GM12878 (cell line): ENCODE results near the gene PRAMEF4. TPM values are rescaled to one million over a fixed set of nuclear protein-coding genes. Genes with fewer than 3 reads are reported as not detected.
"Not testable (repeated sequence)": the region's sequence is repeated elsewhere in the genome, so short reads cannot be mapped to it uniquely, and the experiment has no call there.

Source experiments
- ATAC-seq: fragments of 200-7000 bp; cut with Tn5 transposase; 3 replicates; pipeline ENCODE4 v1.9.1; 2020; ENCODE audit warnings: mild to moderate bottlenecking, moderate library complexity
- BruUV-seq: library from RNA; stranded (reverse); fragments of 400-500 nt; replicated peaks from 2 replicates; lab custom pipeline; 2021; lab: Mats Ljungman, UMichigan
- CTCF ChIA-PET: fragments of 300-600 bp; sonication (Branson Sonifier 250); formaldehyde crosslinking; extraction: SDS; loops from one replicate; lab custom pipeline; 2021; ENCODE audit warnings: inconsistent platforms; lab: Yijun Ruan, JAX
- POLR2A ChIA-PET: fragments of 350-600 bp; formaldehyde crosslinking; extraction: SDS; loops from one replicate; lab custom pipeline; 2021; ENCODE audit warnings: inconsistent platforms; lab: Charles Lee
- RAD21 ChIA-PET: fragments of 300-600 bp; sonication (Branson Sonifier 250); formaldehyde crosslinking; loops from one replicate; lab custom pipeline; 2023; ENCODE audit warnings: antibody characterized with exemption; ENCODE audit not compliant: unreplicated experiment; lab: Charles Lee
- SMC1A ChIA-PET: fragments of 300-600 bp; sonication (Branson Sonifier 250); formaldehyde crosslinking; loops from one replicate; lab custom pipeline; 2023; ENCODE audit not compliant: unreplicated experiment, uncharacterized antibody; lab: Charles Lee
- DNase-seq: peaks from one replicate; pipeline ENCODE4 v3.0.0-alpha.2; 2011; ENCODE audit warnings: low read depth, low spot score
- FAIRE-seq: peaks from 3 replicates; lab custom pipeline; 2011; peaks lifted over from hg19 to GRCh38; lab: Jason Lieb, UNC
- H2AFZ ChIP-seq: 2 replicates; pipeline ENCODE4 v1.6.0; 2011; ENCODE audit warnings: low read depth, low read length, control low read depth; ENCODE audit not compliant: control insufficient read depth
- H3K27ac ChIP-seq: 2 replicates; pipeline ENCODE4 v1.5.1; 2011; ENCODE audit warnings: control low read depth; ENCODE audit not compliant: control insufficient read depth, insufficient read depth
- H3K27me3 ChIP-seq, 2 experiments: replicated peaks in 1 of 2; 2 replicates each; pipeline versions ENCODE4 v1.6.0 to v1.6.1; 2011; ENCODE audit warnings: low read length in 1 of 2; ENCODE audit not compliant: control insufficient read depth in 2 of 2, insufficient read depth in 2 of 2
- H3K36me3 ChIP-seq, 2 experiments: 2 replicates each; pipeline ENCODE4 v1.5.1; 2011; ENCODE audit warnings: low read length in 1 of 2; ENCODE audit not compliant: control insufficient read depth in 2 of 2, insufficient read depth in 2 of 2
- H3K4me1 ChIP-seq: 2 replicates; pipeline ENCODE4 v1.6.1; 2011; ENCODE audit warnings: mild to moderate bottlenecking, low read length, moderate library complexity, mixed read lengths; ENCODE audit not compliant: control insufficient read depth, insufficient read depth
- H3K4me2 ChIP-seq: 2 replicates; pipeline ENCODE4 v1.6.0; 2011; ENCODE audit warnings: control low read depth; ENCODE audit not compliant: control insufficient read depth, insufficient read depth
- H3K4me3 ChIP-seq: fragments of 200-600 bp; sonication (generic); 2 replicates; pipeline ENCODE4 v1.5.1; 2016
- H3K79me2 ChIP-seq: 2 replicates; pipeline ENCODE4 v1.6.0; 2011; ENCODE audit warnings: low read length; ENCODE audit not compliant: control insufficient read depth, insufficient read depth
- H3K9ac ChIP-seq: 2 replicates; pipeline ENCODE4 v1.8.0; 2011; ENCODE audit warnings: low read length, control low read depth, mixed read lengths; ENCODE audit not compliant: control insufficient read depth, insufficient read depth
- H3K9me3 ChIP-seq: replicated peaks from 3 replicates; pipeline ENCODE4 v1.5.1; 2011; ENCODE audit warnings: mild to moderate bottlenecking, low read length; ENCODE audit not compliant: control insufficient read depth, insufficient read depth
- H4K20me1 ChIP-seq: 2 replicates; pipeline ENCODE4 v1.6.0; 2011; ENCODE audit not compliant: control insufficient read depth, insufficient read depth
- JUNB ChIP-seq: IDR thresholded peaks from 2 replicates; pipeline ENCODE4 v1.6.1; 2016; ENCODE audit warnings: antibody characterized with exemption, mild to moderate bottlenecking
- JUND ChIP-seq: IDR thresholded peaks from 2 replicates; pipeline ENCODE4 v1.6.1; 2012; ENCODE audit warnings: low read depth, mild to moderate bottlenecking, low read length, improper control_type of control experiment, moderate library complexity
- TCF3 ChIP-seq: IDR thresholded peaks from 2 replicates; pipeline ENCODE4 v1.6.1; 2012; ENCODE audit warnings: low read depth, mild to moderate bottlenecking, low read length, borderline replicate concordance; ENCODE audit not compliant: insufficient read depth
- WGBS: methylation state at CpG from one replicate; pipeline ENCODE4 v1.1.6; 2016; ENCODE audit warnings: low lambda C conversion rate; ENCODE audit not compliant: insufficient replicate concordance, insufficient coverage; ENCODE audit errors: missing lambda C conversion rate; 5-methylcytosine and 5-hydroxymethylcytosine counted together
- in situ Hi-C: fragments of 300-500 bp; cut with MboI; formaldehyde crosslinking; loops from 9 replicates; pipeline ENCODE4 v1.14.3; 2018; ENCODE audit warnings: mixed read lengths
- intact Hi-C: fragments of 100-400 bp; cut with micrococcal nuclease; formaldehyde crosslinking; loops from one replicate; pipeline ENCODE4 v1.14.2; 2022; ENCODE audit not compliant: unreplicated experiment
- polyA plus RNA-seq, 11 experiments: library from polyadenylated mRNA; depleted of rRNA in 4 of 11; unstranded in 6 of 11; stranded (reverse) in 5 of 11; fragments of >200 nt; fragmentation: Nextera tagmentation in 4 of 11; fragmentation: Illumina TruSeq in 1 of 11; extraction: Ambion mirVana in 4 of 11; extraction: Trizol in 1 of 11; gene quantifications; 1 replicate in 1 of 11; 2 replicates in 10 of 11; pipeline versions ENCODE4 v1.2.1 to v1.2.3, GENCODE V29; 2011 to 2016; ENCODE audit warnings: inconsistent platforms in 2 of 11, missing spikeins in 2 of 11, low read depth in 1 of 11
- total RNA-seq, 4 experiments: library from RNA; depleted of rRNA in 3 of 4; stranded (reverse); fragments of >200 nt in 3 of 4; fragmentation: Illumina TruSeq in 1 of 4; extraction: Trizol in 1 of 4; gene quantifications; 2 replicates each; pipeline versions ENCODE4 v1.2.1 to v1.2.3, GENCODE V29; 2013 to 2021

Gene PRAMEF4
- total and polyA plus RNA-seq, 10 of the 15 experiments (the other 5 are each of a cell fraction or from before 2014, with no cell fraction given) = not detected

- in situ Hi-C loops = no loop called here
- CTCF ChIA-PET = no interaction called here
These were observed 34.2 kb downstream of the PRAMEF4 start for GRCh38 chr1:12851779-12852178.

GRCh38 chr1:12848620-12849019 is 37.4 kb downstream of the PRAMEF4 start, which contains the start of gene HNRNPCL1:
Gene HNRNPCL1, minus strand, starts transcription at chr1:12848720. Its CDS starts 431 bp downstream, at chr1:12848289.
- BruUV-seq, H3K4me2 ChIP-seq, H3K36me3 ChIP-seq, H3K4me3 ChIP-seq, POLR2A ChIA-PET, H3K27ac ChIP-seq, SMC1A ChIA-PET, ATAC-seq, intact Hi-C loops, RAD21 ChIA-PET, H3K27me3 ChIP-seq, FAIRE-seq, H3K79me2 ChIP-seq, H3K9me3 ChIP-seq, H3K9ac ChIP-seq, H2AFZ ChIP-seq, in situ Hi-C loops, CTCF ChIA-PET, H4K20me1 ChIP-seq, H3K4me1 ChIP-seq, DNase-seq: not testable (repeated sequence)
- WGBS = 20% methylated on average over 7 of the region's 7 CpGs

More at GRCh38 chr1:12851779-12852178, 34.2 kb downstream of the PRAMEF4 start:
- Histone ChIP-seq H3K36me3 (no peaks in the 10 kb centered on the region), H3K4me3 (no peak overlapping the region), H2AFZ (no peak overlapping the region), H3K27ac (no peak overlapping the region), H4K20me1 (no peaks in the 10 kb centered on the region), H3K4me1 (no peaks in the 10 kb centered on the region), H3K4me2 (no peak overlapping the region), H3K9me3 (no peaks in the 10 kb centered on the region; the same call in 2 of the 3 replicates), H3K79me2 (no peaks in the 10 kb centered on the region), H3K9ac (no peak overlapping the region), H3K27me3 (no peaks in the 10 kb centered on the region)
- ChIA-PET RAD21 (no interaction called here), SMC1A (no interaction called here), POLR2A (no interaction called here)
- TF ChIP-seq JUNB (peak; percentile 17; the same call in 1 of the 2 replicates), TCF3 (no peak), JUND (no peak)
- intact Hi-C loops = no loop called here
- no TSS peak for BruUV-seq
- 2% methylated on average over 4 of the region's 4 CpGs for WGBS
- ATAC-seq (no peak), DNase-seq (no peak), FAIRE-seq (no peak)

GRCh38 chr1:12833251-12833650 is 52.8 kb downstream of the PRAMEF4 start:
- H3K4me1 ChIP-seq, H3K9ac ChIP-seq, H3K27me3 ChIP-seq, CTCF ChIA-PET, H3K79me2 ChIP-seq, RAD21 ChIA-PET, H3K9me3 ChIP-seq, ATAC-seq, BruUV-seq, FAIRE-seq, H3K4me3 ChIP-seq, H3K4me2 ChIP-seq, intact Hi-C loops, H3K36me3 ChIP-seq, H4K20me1 ChIP-seq, DNase-seq, H3K27ac ChIP-seq, SMC1A ChIA-PET, in situ Hi-C loops, H2AFZ ChIP-seq, POLR2A ChIA-PET: not testable (repeated sequence)
- 0% methylated on average over 1 of the region's 2 CpGs for WGBS

- H3K79me2 ChIP-seq, in situ Hi-C loops, RAD21 ChIA-PET, H3K4me2 ChIP-seq, H4K20me1 ChIP-seq, intact Hi-C loops, H2AFZ ChIP-seq, POLR2A ChIA-PET, H3K4me3 ChIP-seq, FAIRE-seq, CTCF ChIA-PET, BruUV-seq, ATAC-seq, SMC1A ChIA-PET, H3K9me3 ChIP-seq, DNase-seq, H3K27me3 ChIP-seq, H3K9ac ChIP-seq, H3K27ac ChIP-seq, H3K4me1 ChIP-seq, H3K36me3 ChIP-seq: not testable (repeated sequence)
- 0% methylated on average over 2 of the region's 3 CpGs for WGBS
These were observed 54.7 kb downstream of the PRAMEF4 start, which contains the start of gene PRAMEF11 for GRCh38 chr1:12831310-12831709. Gene PRAMEF11, minus strand, starts transcription at chr1:12831410. Its CDS starts 2,621 bp downstream, at chr1:12828789.
